EL (cell line): ENCODE results near the gene DOK4.
"Not testable (repeated sequence)": the region's sequence is repeated elsewhere in the genome, so short reads cannot be mapped to it uniquely, and the experiment has no call there.

Source experiments
- DNase-seq: peaks from one replicate; pipeline ENCODE4 v3.0.0-alpha.2; 2016

DOK4 gene

GRCh38 chr16:57500578-57501111 is 14.4 kb upstream of the DOK4 start:
- DNase-seq: no peak

DNA sequence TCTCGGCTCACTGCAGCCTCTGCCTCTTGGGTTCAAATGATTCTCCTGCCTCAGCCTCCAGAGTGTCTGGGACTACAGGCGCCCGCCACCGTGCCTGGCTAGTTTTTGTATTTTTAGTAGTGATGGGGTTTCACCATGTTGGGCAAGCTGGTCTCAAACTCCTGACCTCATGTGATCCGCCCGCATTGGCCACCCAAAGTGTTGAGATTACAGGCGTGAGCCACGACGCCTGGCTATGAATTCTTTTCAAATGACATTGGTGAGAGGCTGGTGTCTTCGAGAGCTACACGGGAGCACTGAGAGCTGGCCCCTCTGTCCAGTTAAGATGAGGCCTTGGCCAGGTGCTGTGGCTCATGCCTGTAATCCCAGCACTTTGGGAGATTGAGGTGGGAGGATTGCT is 13.6 kb upstream of the DOK4 start:
- DNase-seq: not testable (repeated sequence)

- DNase-seq: no peak
These were observed 11.7 kb upstream of the DOK4 start for GRCh38 chr16:57498031-57498430.

DNA sequence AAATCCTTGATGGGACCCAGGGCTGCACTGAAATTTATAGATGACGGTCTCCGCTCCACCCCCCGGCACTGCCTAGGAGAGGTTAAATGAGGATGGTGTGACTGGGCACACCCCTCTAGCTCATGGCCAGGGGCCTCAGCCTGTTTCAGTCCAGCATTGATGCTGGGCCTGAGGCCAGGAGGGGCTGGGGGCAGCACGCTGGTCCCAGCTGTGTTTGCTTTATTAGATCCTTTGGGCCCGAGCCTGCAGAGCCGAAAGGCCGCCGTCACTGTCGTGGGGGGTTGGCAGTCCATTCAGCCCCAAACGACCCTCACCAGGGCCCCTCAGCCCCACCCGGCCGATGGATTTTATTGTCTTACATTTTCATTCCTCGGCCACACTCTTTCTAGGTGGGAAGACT is 10.8 kb upstream of the DOK4 start:
- no peak for DNase-seq

GRCh38 chr16:57493767-57494166 is 7.5 kb upstream of the DOK4 start:
- no peak for DNase-seq

GRCh38 chr16:57489229-57489628 is 2.9 kb upstream of the DOK4 start:
- DNase-seq: no peak

DNA sequence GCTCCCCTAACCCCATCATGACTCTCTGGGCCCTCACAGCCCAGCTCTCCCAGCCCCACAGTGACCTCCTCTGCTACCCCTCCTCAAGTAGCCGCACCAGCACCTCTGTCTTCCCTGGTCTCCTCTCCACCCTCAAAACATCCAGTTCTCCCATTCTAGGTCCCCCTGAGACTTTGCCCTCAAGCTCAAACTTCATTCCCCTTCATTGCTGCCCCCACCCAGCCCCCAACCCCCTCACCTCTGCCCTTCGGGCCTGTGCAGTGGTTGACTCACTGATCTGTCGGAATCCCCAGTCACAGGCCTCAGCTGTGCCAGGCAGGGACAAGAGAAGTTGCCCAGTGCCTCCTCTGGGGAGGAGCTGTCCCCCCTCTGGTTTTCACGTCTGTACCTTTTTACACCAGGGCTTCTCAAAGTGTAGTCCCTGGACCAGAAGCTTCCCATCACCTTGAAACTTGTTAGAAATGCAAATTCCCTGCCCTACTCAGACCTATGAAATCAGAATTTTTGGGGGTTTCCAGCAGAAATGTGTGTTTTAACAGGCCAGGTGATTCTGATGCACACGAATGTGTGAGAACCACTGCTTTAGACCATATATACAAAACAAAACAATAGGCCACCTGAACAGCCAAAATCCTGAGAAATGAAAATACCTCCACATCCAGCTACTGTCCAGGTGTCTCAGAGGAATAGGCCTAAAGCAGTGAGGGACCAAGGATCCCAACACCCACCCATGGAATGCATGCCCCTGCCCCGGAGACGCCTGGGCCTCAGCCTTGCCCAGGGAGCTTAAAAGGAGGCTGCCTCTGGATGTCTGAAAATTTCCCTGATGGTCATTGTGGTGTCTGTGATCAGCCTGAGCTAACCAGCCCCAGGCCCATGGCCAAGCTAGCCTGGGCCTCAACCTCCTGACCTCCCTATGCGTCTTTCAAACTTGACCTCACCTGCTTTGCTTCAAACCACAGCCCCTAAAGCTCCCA is 853 bp upstream of the DOK4 start:
- no peak for DNase-seq

- no peak for DNase-seq
These were observed 990 bp downstream of the DOK4 start for GRCh38 chr16:57485091-57485915.

DNA sequence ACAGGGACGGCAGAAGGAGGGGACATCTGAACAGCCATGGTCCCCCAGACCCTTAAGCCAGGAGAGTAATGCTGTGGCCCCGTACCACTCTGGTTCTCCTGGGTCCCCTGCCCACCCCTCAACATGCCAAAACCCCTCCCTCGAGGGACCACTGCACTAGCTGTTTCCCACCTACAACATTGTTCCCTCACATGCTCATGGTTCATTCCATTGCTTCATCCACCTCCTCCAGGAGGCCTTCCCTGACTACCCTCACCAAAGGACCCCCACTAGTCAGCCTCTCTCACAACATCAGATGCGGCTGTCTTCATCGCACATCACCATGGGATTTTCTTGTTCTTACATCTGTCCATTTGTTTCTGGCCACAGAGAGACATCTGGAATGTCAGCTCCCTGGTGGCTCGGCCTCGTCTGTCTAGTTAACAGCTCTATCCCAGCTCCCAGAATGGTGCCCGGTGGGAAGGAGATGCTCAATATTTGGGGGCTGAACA is 1.7 kb downstream of the DOK4 start:
- DNase-seq: no peak

DNA sequence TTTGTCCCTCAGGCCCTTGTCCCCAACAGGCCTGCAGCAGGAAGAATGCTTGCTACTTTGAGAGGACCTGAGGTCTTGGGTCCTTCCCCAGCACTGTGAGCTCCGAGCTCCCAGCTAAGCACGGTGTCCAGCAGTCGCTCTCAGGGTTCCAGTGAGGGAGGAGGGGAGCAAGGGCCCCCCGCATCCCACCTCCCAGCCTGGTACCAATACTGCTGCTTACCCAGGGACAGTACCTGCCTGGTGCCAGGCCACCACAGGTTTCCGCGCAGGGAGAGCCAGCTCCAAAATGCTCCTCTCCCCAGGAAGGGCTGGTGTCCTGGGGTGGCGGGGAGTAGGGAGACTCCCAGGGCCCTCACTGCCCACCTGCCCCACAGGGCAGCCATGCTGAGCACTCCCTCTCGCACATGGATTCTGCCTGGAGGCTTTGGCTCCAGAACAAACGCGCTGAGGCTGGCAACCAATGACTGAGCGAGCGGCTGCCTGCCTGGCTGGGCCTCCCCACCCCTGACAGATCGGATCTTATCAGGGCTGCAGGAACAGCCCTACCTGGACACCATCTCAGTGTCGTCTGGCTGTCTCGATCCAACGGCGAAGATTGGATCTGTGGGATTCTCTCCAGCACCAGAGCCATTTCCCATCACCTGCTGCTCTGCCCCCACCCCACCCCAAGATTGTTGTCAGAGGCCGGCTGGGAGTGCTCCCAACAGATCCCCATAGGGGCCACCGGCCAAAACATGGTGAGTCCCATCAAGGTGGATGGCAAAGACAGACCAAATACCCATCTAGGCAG is 2.4 kb downstream of the DOK4 start:
- no peak for DNase-seq

GRCh38 chr16:57482845-57483545 is 3.3 kb downstream of the DOK4 start:
- no peak for DNase-seq

- no peak for DNase-seq
These were observed 4.9 kb downstream of the DOK4 start for GRCh38 chr16:57481421-57481820.

- DNase-seq: no peak
These were observed 5.5 kb downstream of the DOK4 start for GRCh38 chr16:57480754-57481230.

GRCh38 chr16:57479976-57480753 is 6.1 kb downstream of the DOK4 start:
- peak; percentile 79 for DNase-seq

DNA sequence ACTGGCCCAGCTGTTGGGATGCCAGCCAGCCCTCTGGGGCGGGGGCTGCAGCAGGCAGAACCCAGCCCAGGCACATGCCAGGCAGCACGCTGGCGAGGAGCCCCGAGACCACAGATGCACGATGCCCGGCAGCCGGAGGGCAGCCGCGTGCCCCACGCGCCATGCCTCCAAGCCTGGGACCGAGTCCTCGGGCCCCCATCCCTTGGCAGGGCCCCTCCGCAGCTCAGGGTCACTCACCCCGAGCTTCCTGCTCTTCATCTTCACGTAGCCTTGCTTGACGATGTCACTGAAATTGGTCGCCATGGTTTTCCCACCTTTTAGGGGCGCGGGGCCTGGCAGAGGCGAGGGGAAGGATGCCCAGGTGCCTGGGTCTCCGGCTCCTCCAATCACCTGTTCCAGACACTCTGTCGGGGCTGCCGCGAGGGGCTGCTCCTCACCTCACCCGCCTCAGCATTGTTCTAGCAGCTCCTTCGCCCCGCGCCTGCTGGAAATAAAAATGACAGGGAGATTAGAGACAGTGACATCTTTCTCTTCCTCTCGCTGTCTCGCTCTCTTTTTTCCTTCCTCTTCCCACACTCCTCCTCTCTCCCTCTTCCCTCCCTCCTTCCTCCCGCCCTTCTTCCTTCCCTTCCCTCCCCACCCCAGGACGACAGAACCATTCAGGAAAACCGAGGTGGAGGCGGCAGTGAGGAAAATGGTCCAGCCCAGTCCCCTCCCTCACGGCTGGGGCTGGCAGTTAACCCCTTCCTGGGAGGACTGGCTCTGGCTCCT is 6.9 kb downstream of the DOK4 start:
- peak; percentile 81 for DNase-seq

GRCh38 chr16:57478396-57479204 is 7.7 kb downstream of the DOK4 start:
- no peak for DNase-seq

- DNase-seq: no peak
These were observed 8.6 kb downstream of the DOK4 start for GRCh38 chr16:57477531-57478202.
